CD4-positive, CD25-positive, alpha-beta regulatory T cell (primary cell): Measurements from ENCODE around the gene SHANK2. TPM values are rescaled to one million over a fixed set of nuclear protein-coding genes. Genes with fewer than 3 reads are reported as not detected.

ENCODE experiments used
- ATAC-seq, 2 donors: fragments of 150-1000 bp; cut with Tn5 transposase; one replicate each; pipeline ENCODE4 v1.10.0; 2021; ENCODE audit warnings: low read depth in 2 of 2, moderate number of reproducible peaks in 2 of 2, moderate library complexity in 1 of 2
- DNase-seq, 3 donors: peaks; one replicate each; pipeline versions ENCODE4 v3.0.0 to v3.0.0-alpha.2; 2012 to 2022; ENCODE audit warnings: mixed read lengths in 1 of 3
- H3K27ac ChIP-seq: one replicate; pipeline ENCODE4 v1.7.0; 2013; ENCODE audit warnings: mild to moderate bottlenecking, low read length; ENCODE audit not compliant: insufficient read depth, poor library complexity, severe bottlenecking
- H3K27me3 ChIP-seq: one replicate; pipeline ENCODE4 v1.7.0; 2013; ENCODE audit warnings: low read length; ENCODE audit not compliant: control insufficient read depth, insufficient read depth
- H3K36me3 ChIP-seq: one replicate; pipeline ENCODE4 v1.7.0; 2013; ENCODE audit warnings: mild to moderate bottlenecking, low read length, moderate library complexity; ENCODE audit not compliant: control insufficient read depth, insufficient read depth
- H3K4me1 ChIP-seq: 2 replicates; pipeline ENCODE4 v1.7.0; 2013; ENCODE audit warnings: mild to moderate bottlenecking, low read length; ENCODE audit not compliant: insufficient read depth, control insufficient read depth, poor library complexity, severe bottlenecking
- H3K4me3 ChIP-seq: one replicate; pipeline ENCODE4 v1.7.0; 2013; ENCODE audit warnings: low read depth, mild to moderate bottlenecking, low read length, moderate library complexity
- H3K9me3 ChIP-seq, 2 experiments: 1 replicate in 1 of 2; 2 replicates in 1 of 2; pipeline ENCODE4 v1.7.0; 2013; ENCODE audit warnings: low read length in 2 of 2, mild to moderate bottlenecking in 1 of 2, moderate library complexity in 1 of 2; ENCODE audit not compliant: control insufficient read depth in 2 of 2
- H3K27ac Mint-ChIP-seq, 3 donors: one replicate each; pipeline ENCODE4 v1.8.0; 2020 to 2022; ENCODE audit warnings: mild to moderate bottlenecking in 3 of 3, mixed read lengths in 3 of 3, moderate library complexity in 2 of 3
- H3K27me3 Mint-ChIP-seq: one replicate; pipeline ENCODE4 v1.8.0; 2022; ENCODE audit warnings: mild to moderate bottlenecking, mixed read lengths
- H3K36me3 Mint-ChIP-seq: one replicate; pipeline ENCODE4 v1.8.0; 2020; ENCODE audit warnings: mixed read lengths
- H3K4me1 Mint-ChIP-seq, 4 donors: one replicate each; pipeline ENCODE4 v1.8.0; 2020 to 2022; ENCODE audit warnings: mixed read lengths in 4 of 4, mild to moderate bottlenecking in 1 of 4
- H3K4me3 Mint-ChIP-seq, 4 donors: one replicate each; pipeline ENCODE4 v1.8.0; 2020 to 2022; ENCODE audit warnings: mild to moderate bottlenecking in 4 of 4, mixed read lengths in 4 of 4, moderate library complexity in 3 of 4
- H3K9me3 Mint-ChIP-seq, 7 donors: one replicate each; pipeline ENCODE4 v1.8.0; 2020 to 2022; ENCODE audit warnings: mixed read lengths in 7 of 7, mild to moderate bottlenecking in 3 of 7, moderate library complexity in 2 of 7
- polyA plus RNA-seq, 4 donors: library from polyadenylated mRNA; unstranded; fragments of 300-500 nt; fragmentation: Illumina TruSeq; gene quantifications; one replicate each; pipeline ENCODE4 v1.2.3, GENCODE V29; 2021
- total RNA-seq: library from RNA; stranded (reverse); gene quantifications from one replicate; pipeline ENCODE4 v1.2.3, GENCODE V29; 2022

Gene SHANK2
- total and polyA plus RNA-seq, 5 donors from 2014 or later, result not detected

- H3K9me3 Mint-ChIP-seq, result peaks cover 0 to 6% (median 0%) of the 10 kb centered on the region in 7 donors
- H3K36me3 Mint-ChIP-seq, result no peaks in the 10 kb centered on the region
- peaks cover 6% of the 10 kb centered on the region for H3K27me3 Mint-ChIP-seq
- Histone ChIP-seq H3K27ac (no peak overlapping the region), H3K9me3 (no peaks in the 10 kb centered on the region), H3K36me3 (no peaks in the 10 kb centered on the region), H3K4me3 (no peak overlapping the region), H3K4me1 (no peaks in the 10 kb centered on the region), H3K27me3 (no peaks in the 10 kb centered on the region)
- DNase-seq, result no peak
- H3K4me1 Mint-ChIP-seq, result no peaks in the 10 kb centered on the region
- no peak overlapping the region for H3K27ac Mint-ChIP-seq
- no peak overlapping the region for H3K4me3 Mint-ChIP-seq
- ATAC-seq, result no peak
Measured at GRCh38 chr11:71209656-71210055, 42.7 kb downstream of the SHANK2 start.

GRCh38 chr11:71209181-71209580, 43.2 kb downstream of the SHANK2 start:
- Histone ChIP-seq H3K36me3 (no peaks in the 10 kb centered on the region), H3K27ac (no peak overlapping the region), H3K9me3 (no peaks in the 10 kb centered on the region), H3K4me3 (no peak overlapping the region), H3K27me3 (no peaks in the 10 kb centered on the region), H3K4me1 (no peaks in the 10 kb centered on the region)
- Mint-ChIP-seq H3K27ac (no peak overlapping the region), H3K4me3 (no peak overlapping the region), H3K36me3 (no peaks in the 10 kb centered on the region), H3K9me3 (peaks cover 0 to 6% (median 0%) of the 10 kb centered on the region in 7 donors), H3K4me1 (no peaks in the 10 kb centered on the region), H3K27me3 (peaks cover 6% of the 10 kb centered on the region)
- DNase-seq (no peak), ATAC-seq (no peak)

DNA sequence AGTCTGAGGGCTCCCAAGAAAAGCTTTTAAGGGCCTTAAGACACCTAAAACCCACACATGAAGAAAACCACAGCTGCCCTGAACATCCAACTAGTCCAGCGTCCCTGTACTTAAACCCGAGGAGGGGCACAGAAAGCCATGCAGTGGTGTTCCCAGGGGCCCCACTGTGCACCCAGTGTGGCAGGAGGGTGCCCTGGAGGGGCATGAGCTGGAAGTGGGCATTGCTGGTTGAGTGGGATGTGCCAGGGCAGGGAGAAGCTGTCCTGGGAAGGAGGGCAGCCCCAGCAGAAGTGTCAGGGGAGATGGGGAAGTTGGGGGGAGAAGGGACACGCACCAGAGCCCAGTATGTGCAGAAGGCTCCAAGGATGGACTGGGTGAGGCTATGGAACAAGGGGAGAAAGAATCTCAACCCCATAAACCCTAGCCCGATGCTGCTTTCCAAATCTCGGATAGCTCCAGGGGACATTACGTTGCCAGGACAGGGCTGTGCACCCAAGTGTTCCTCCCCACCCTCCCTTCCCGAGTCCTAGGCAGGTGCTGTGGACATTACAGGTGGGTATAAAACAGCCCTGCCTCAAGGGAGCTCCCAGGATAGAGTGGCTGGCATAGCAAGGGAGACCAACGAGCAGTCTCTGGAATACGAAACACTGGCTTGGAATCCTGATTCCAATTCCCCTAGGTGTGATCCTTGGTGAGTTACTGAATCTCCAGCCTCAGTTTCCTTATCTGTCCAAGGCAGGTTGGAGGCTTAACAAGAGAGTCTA, 44.2 kb downstream of the SHANK2 start:
- DNase-seq (no peak), ATAC-seq (no peak)

DNA sequence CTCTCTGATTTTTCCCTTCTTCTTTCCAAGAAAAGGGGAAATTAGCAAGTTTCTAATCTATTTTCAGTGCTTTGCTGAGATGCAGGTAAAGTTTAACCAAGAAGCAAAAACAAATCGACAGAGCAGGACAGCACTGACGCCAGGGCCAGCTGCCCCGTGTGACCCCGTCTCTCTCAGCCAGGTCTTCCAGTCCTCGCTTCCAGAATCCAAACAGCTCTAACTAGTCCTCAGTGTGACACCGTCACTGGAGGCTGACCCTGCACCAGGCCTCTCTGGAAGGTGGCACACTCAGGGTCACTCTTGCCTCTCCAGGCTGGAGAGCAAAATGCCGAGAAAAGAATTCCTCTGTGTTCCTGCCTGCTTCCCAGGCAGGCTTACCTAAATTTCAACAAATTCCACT, 44.8 kb downstream of the SHANK2 start:
- no peaks in the 10 kb centered on the region for H3K4me1 Mint-ChIP-seq
- H3K27ac ChIP-seq, result no peak overlapping the region
- H3K36me3 ChIP-seq, result no peaks in the 10 kb centered on the region
- H3K4me3 ChIP-seq, result no peak overlapping the region
- DNase-seq (no peak), ATAC-seq (no peak)
- peaks cover 0 to 8% (median 0%) of the 10 kb centered on the region in 7 donors for H3K9me3 Mint-ChIP-seq
- H3K9me3 ChIP-seq, result no peaks in the 10 kb centered on the region
- H3K4me3 Mint-ChIP-seq, result no peak overlapping the region
- H3K27ac Mint-ChIP-seq, result no peak overlapping the region
- H3K36me3 Mint-ChIP-seq, result no peaks in the 10 kb centered on the region
- no peaks in the 10 kb centered on the region for H3K27me3 ChIP-seq
- no peaks in the 10 kb centered on the region for H3K4me1 ChIP-seq
- peaks cover 6% of the 10 kb centered on the region for H3K27me3 Mint-ChIP-seq

More for the DNA sequence above, 44.2 kb downstream of the SHANK2 start:
- H3K36me3 Mint-ChIP-seq, result no peaks in the 10 kb centered on the region
- H3K36me3 ChIP-seq, result no peaks in the 10 kb centered on the region
- no peak overlapping the region for H3K4me3 Mint-ChIP-seq
- H3K27ac ChIP-seq, result no peak overlapping the region
- no peaks in the 10 kb centered on the region for H3K4me1 ChIP-seq
- H3K9me3 ChIP-seq, result no peaks in the 10 kb centered on the region
- H3K27ac Mint-ChIP-seq, result no peak overlapping the region
- H3K9me3 Mint-ChIP-seq, result peaks cover 0 to 6% (median 0%) of the 10 kb centered on the region in 7 donors
- H3K4me1 Mint-ChIP-seq, result no peaks in the 10 kb centered on the region
- H3K4me3 ChIP-seq, result no peak overlapping the region
- H3K27me3 Mint-ChIP-seq, result peaks cover 6% of the 10 kb centered on the region
- no peaks in the 10 kb centered on the region for H3K27me3 ChIP-seq

GRCh38 chr11:71206186-71206585, 46.2 kb downstream of the SHANK2 start:
- H3K27me3 Mint-ChIP-seq, result no peaks in the 10 kb centered on the region
- peaks cover 0 to 6% (median 0%) of the 10 kb centered on the region in 7 donors for H3K9me3 Mint-ChIP-seq
- H3K36me3 ChIP-seq, result no peaks in the 10 kb centered on the region
- H3K27me3 ChIP-seq, result no peaks in the 10 kb centered on the region
- H3K4me3 ChIP-seq, result no peak overlapping the region
- H3K4me3 Mint-ChIP-seq, result no peak overlapping the region
- no peak overlapping the region for H3K27ac Mint-ChIP-seq
- ATAC-seq, result no peak
- DNase-seq, result no peak
- H3K9me3 ChIP-seq, result no peaks in the 10 kb centered on the region
- H3K4me1 Mint-ChIP-seq, result no peaks in the 10 kb centered on the region
- no peak overlapping the region for H3K27ac ChIP-seq
- no peaks in the 10 kb centered on the region for H3K4me1 ChIP-seq
- no peaks in the 10 kb centered on the region for H3K36me3 Mint-ChIP-seq

DNA sequence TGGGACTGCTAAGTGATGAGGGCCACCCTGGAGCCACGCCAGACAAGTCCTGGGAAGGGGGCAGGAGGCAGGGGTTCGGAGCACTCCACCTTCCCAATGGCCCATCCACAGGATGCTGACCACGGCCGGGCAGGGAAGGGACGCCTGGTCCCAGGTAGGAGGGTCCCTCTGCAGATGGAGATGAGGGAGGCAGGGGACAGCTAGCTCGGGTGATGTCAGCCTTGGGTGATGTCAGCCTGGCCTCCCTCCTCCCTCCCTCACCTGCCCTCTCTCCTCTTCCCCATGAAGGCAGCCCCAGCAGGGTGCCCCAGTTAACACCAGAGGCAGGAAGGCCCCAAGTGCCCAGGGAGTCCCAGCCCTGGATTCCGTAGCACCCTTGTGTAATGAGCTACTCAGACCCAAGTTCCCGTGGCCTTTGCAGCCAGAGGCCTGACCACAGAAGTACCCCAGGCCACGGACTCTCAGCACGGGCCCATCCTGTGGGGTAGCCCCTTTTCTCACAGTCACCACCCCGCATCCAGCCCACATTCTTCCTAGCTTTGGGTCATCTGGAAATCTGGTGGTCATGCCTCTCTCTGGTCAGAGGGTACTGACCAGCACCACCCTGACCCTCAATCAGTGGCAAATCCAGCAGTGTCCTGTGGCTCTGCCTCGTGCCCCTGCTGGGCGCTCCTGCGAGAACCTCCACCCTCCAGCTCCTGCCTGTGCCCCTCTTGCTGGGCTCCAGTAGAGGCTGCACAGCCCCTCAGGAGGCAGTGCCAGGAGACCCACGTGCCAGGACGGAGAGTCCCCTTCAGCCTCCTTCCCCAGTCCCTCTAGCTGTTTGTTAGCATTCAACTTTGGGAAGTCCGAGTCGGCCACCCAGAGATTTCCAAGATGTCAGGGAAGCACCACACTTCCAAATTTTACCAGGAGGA, 47.4 kb downstream of the SHANK2 start:
- Histone ChIP-seq H3K4me1 (no peaks in the 10 kb centered on the region), H3K4me3 (no peak overlapping the region), H3K27ac (no peak overlapping the region), H3K27me3 (no peaks in the 10 kb centered on the region), H3K9me3 (no peaks in the 10 kb centered on the region), H3K36me3 (no peaks in the 10 kb centered on the region)
- ATAC-seq, result no peak
- H3K4me1 Mint-ChIP-seq, result no peaks in the 10 kb centered on the region
- no peak for DNase-seq
- peaks cover 0 to 6% (median 0%) of the 10 kb centered on the region in 7 donors for H3K9me3 Mint-ChIP-seq
- no peaks in the 10 kb centered on the region for H3K36me3 Mint-ChIP-seq
- H3K27ac Mint-ChIP-seq, result no peak overlapping the region
- H3K27me3 Mint-ChIP-seq, result no peaks in the 10 kb centered on the region
- H3K4me3 Mint-ChIP-seq, result no peak overlapping the region

DNA sequence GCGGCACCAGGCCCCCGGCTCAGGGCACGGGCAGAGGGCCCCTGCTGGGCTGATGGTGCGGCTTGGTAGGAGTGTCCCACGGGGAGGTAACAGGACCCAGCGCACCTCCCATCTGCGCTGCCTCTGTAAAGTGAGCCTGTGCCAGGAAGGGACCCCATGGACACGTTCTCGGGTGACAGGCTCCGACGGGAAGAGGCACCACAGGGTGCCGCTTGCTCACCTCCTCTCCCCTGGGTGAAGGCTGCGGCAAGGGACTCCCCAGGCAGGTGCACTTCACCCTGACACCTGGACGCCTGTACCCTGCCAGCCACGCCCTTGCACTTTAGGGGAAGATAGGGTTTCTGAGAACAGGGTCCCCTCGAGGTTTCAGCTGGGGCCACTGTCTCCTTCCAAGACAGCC, 48.1 kb downstream of the SHANK2 start:
- Mint-ChIP-seq H3K9me3 (peaks cover 0 to 6% (median 0%) of the 10 kb centered on the region in 7 donors), H3K36me3 (no peaks in the 10 kb centered on the region), H3K27ac (no peak overlapping the region), H3K4me3 (no peak overlapping the region), H3K27me3 (no peaks in the 10 kb centered on the region), H3K4me1 (no peaks in the 10 kb centered on the region)
- H3K4me3 ChIP-seq, result no peak overlapping the region
- H3K27ac ChIP-seq, result no peak overlapping the region
- DNase-seq (no peak), ATAC-seq (no peak)
- H3K27me3 ChIP-seq, result no peaks in the 10 kb centered on the region
- H3K9me3 ChIP-seq, result no peaks in the 10 kb centered on the region
- no peaks in the 10 kb centered on the region for H3K4me1 ChIP-seq
- no peaks in the 10 kb centered on the region for H3K36me3 ChIP-seq
